NCI-H2227 treated with DMSO at 0.1 percent for 48 hours (cell line): ENCODE results near the gene EIF3L.
A peak's percentile ranks its signal among the peaks of the same experiment; 100 is the strongest.

Experiments
- DNase-seq: peaks from one replicate; lab custom pipeline; 2025; lab: John Stamatoyannopoulos, UW

EIF3L gene

GRCh38 chr22:37927637-37927936, 78.4 kb downstream of the EIF3L start:
- DNase-seq, result no peak

- DNase-seq, result no peak
Measured at GRCh38 chr22:37929390-37929789, 80.2 kb downstream of the EIF3L start.

- no peak for DNase-seq
Measured at GRCh38 chr22:37930270-37930951, 81.2 kb downstream of the EIF3L start.

GRCh38 chr22:37930952-37931440, 81.8 kb downstream of the EIF3L start:
- DNase-seq, result no peak

GRCh38 chr22:37931893-37932389, 82.7 kb downstream of the EIF3L start:
- no peak for DNase-seq

- no peak for DNase-seq
Measured at GRCh38 chr22:37932401-37932800, 83.2 kb downstream of the EIF3L start.

- DNase-seq, result no peak
Measured at GRCh38 chr22:37932821-37933578, 83.8 kb downstream of the EIF3L start.

- peak; percentile 35 for DNase-seq
Measured at GRCh38 chr22:37933711-37934376, 84.6 kb downstream of the EIF3L start.
